Heart left ventricle (tissue), 13 donors: Measurements from ENCODE around the gene MCC.

Experiments
- POLR2A ChIP-seq, 2 donors: fragments of 450-650 bp; IDR thresholded peaks; one replicate each; pipeline ENCODE4 v1.6.1; 2017; ENCODE audit warnings: antibody characterized with exemption in 2 of 2, mild to moderate bottlenecking in 2 of 2, moderate library complexity in 2 of 2
- TF ChIP-seq, protein P1 (sequence below), 12 donors: fragments of 200-600 bp; sonication (generic) in 4 of 12; IDR thresholded peaks; one replicate each; pipeline versions ENCODE4 v1.5.0 to v1.8.0; 2018 to 2022; ENCODE audit warnings: antibody characterized with exemption in 12 of 12, mild to moderate bottlenecking in 5 of 12
- donor health status: ischemic (EF 13 %, LVEDD 7.1; RV severe dilation, severe dysfunction).
- donor health status: DM: no; HTN: yes; CAD: no.
- donor health status: DM: no; HTN: no; CAD: no.
- donor health status: ischemic (EF 25% LVEDD 6.9; RV normal size, moderate dysfunction).
- donor health status: ischemic (EF 25% LVEDD 5.7; RV mildly dilated, moderate dysfunction).
- donor health status: ischemic (EF 35%, LVEDD 5.7; RV mildly dilated, moderate dysfunction).
- donor health status: nonischemic (EF 11% LVEDD 7.7; RV severe dilation, severe dysfunction).
- donor health status: DM: yes; HTN: yes; CAD: no.
- donor health status: PGD.
- donor health status: ischemic (EF 29% LVEDD 5.4; RV normal size, mild dysfunction).
- donor health status: nonischemic (EF 23%, LVEDD 6.1; RV moderate dilation, normal function).

DNA sequence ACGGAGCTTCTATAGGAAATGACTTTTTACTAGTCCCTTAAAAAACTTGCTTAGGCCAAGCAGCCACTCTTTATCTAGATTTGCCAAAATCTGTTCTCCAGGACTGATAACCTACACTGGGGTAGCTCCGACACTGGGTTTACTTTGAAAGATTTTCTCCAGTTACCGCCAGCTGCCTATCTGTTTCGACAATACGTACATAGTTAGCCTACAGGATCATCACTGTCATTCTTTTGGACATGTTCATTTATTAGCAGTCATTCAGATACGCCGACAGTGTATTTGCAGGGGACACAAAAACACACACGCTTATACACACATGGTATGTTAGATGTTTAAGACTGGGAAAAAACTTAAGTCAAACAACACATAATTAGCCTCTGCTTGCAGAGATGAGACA, 286.0 kb downstream of the MCC start:
- TF ChIP-seq, protein P1, sequence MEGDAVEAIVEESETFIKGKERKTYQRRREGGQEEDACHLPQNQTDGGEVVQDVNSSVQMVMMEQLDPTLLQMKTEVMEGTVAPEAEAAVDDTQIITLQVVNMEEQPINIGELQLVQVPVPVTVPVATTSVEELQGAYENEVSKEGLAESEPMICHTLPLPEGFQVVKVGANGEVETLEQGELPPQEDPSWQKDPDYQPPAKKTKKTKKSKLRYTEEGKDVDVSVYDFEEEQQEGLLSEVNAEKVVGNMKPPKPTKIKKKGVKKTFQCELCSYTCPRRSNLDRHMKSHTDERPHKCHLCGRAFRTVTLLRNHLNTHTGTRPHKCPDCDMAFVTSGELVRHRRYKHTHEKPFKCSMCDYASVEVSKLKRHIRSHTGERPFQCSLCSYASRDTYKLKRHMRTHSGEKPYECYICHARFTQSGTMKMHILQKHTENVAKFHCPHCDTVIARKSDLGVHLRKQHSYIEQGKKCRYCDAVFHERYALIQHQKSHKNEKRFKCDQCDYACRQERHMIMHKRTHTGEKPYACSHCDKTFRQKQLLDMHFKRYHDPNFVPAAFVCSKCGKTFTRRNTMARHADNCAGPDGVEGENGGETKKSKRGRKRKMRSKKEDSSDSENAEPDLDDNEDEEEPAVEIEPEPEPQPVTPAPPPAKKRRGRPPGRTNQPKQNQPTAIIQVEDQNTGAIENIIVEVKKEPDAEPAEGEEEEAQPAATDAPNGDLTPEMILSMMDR (IDR thresholded peaks at IDR 0.05): no peak
- TF ChIP-seq POLR2A (IDR thresholded peaks at IDR 0.05): no peak
